GM23338 (cell line): ENCODE measurements around the gene PGLYRP2. TPM values are rescaled to one million over a fixed set of nuclear protein-coding genes. Genes with fewer than 3 reads are reported as not detected.

ENCODE experiments used
- ATAC-seq: fragments of 200-7000 bp; cut with Tn5 transposase; 3 replicates; pipeline ENCODE4 v1.9.1; 2020
- DNase-seq: peaks from one replicate; pipeline ENCODE4 v3.0.0-alpha.2; 2015; ENCODE audit warnings: low spot score
- H2AFZ ChIP-seq: fragments of 200-600 bp; sonication (generic); 2 replicates; pipeline ENCODE4 v1.8.0; 2016; ENCODE audit warnings: antibody characterized with exemption, mild to moderate bottlenecking, moderate library complexity
- H3F3A ChIP-seq: fragments of 200-600 bp; sonication (generic); replicated peaks from 2 replicates; pipeline ENCODE4 v1.8.0; 2017; ENCODE audit warnings: antibody characterized with exemption, mixed run types, low read depth
- H3K27ac ChIP-seq: fragments of 200-600 bp; sonication (generic); 2 replicates; pipeline ENCODE4 v1.6.1; 2016; ENCODE audit warnings: low read depth
- H3K27me3 ChIP-seq: fragments of 200-600 bp; sonication (generic); 2 replicates; pipeline ENCODE4 v1.8.0; 2016; ENCODE audit warnings: mild to moderate bottlenecking, mixed run types, moderate library complexity; ENCODE audit not compliant: insufficient read depth
- H3K36me3 ChIP-seq: fragments of 200-600 bp; sonication (generic); 2 replicates; pipeline ENCODE4 v1.8.0; 2016; ENCODE audit warnings: mild to moderate bottlenecking; ENCODE audit not compliant: insufficient read depth
- H3K4me1 ChIP-seq: fragments of 200-600 bp; sonication (generic); 2 replicates; pipeline ENCODE4 v1.8.0; 2016; ENCODE audit warnings: mild to moderate bottlenecking, moderate library complexity; ENCODE audit not compliant: insufficient read depth
- H3K4me2 ChIP-seq: fragments of 200-600 bp; sonication (generic); 2 replicates; pipeline ENCODE4 v1.7.1; 2017; ENCODE audit warnings: mixed run types
- H3K4me3 ChIP-seq: fragments of 200-600 bp; sonication (generic); 2 replicates; pipeline ENCODE4 v1.6.1; 2016; ENCODE audit warnings: mixed run types
- H3K79me2 ChIP-seq: fragments of 200-600 bp; sonication (generic); replicated peaks from 2 replicates; pipeline ENCODE4 v1.8.0; 2017; ENCODE audit warnings: mild to moderate bottlenecking; ENCODE audit not compliant: insufficient read depth
- H3K9me2 ChIP-seq: fragments of 200-600 bp; sonication (generic); 2 replicates; pipeline ENCODE4 v1.8.0; 2017; ENCODE audit not compliant: insufficient read depth
- H4K20me1 ChIP-seq: fragments of 200-600 bp; sonication (generic); replicated peaks from 2 replicates; pipeline ENCODE4 v1.8.0; 2017; ENCODE audit warnings: mild to moderate bottlenecking; ENCODE audit not compliant: insufficient read depth
- H3K27ac Mint-ChIP-seq: 2 replicates; pipeline ENCODE4 v1.8.0; 2020; ENCODE audit warnings: inconsistent platforms, mild to moderate bottlenecking, moderate library complexity, mixed read lengths
- H3K27me3 Mint-ChIP-seq: 3 replicates; pipeline ENCODE4 v1.8.0; 2022; ENCODE audit warnings: low read depth, mild to moderate bottlenecking, moderate library complexity, mixed read lengths, inconsistent platforms; ENCODE audit not compliant: insufficient read depth, poor library complexity
- H3K36me3 Mint-ChIP-seq: 3 replicates; pipeline ENCODE4 v1.8.0; 2021; ENCODE audit warnings: low read depth, mild to moderate bottlenecking, inconsistent platforms, moderate library complexity, mixed read lengths
- H3K4me1 Mint-ChIP-seq: 3 replicates; pipeline ENCODE4 v1.8.0; 2020; ENCODE audit warnings: mild to moderate bottlenecking, inconsistent platforms, mixed read lengths
- H3K4me3 Mint-ChIP-seq: 3 replicates; pipeline ENCODE4 v1.8.0; 2021; ENCODE audit warnings: moderate library complexity, mild to moderate bottlenecking, inconsistent platforms, mixed read lengths
- H3K9me3 Mint-ChIP-seq: 3 replicates; pipeline ENCODE4 v1.8.0; 2020; ENCODE audit warnings: moderate library complexity, mild to moderate bottlenecking, inconsistent platforms, mixed read lengths
- CREB1 ChIP-seq: fragments of 250-450 bp; sonication (Bioruptor Pico); IDR thresholded peaks from 2 replicates; pipeline ENCODE4 v1.5.0; 2020; ENCODE audit warnings: low read depth, mild to moderate bottlenecking, moderate library complexity
- EZH2 ChIP-seq: fragments of 200-600 bp; sonication (generic); IDR thresholded peaks from one replicate; pipeline ENCODE4 v1.8.0; 2017; ENCODE audit warnings: antibody characterized with exemption, mild to moderate bottlenecking, low read depth; ENCODE audit not compliant: unreplicated experiment
- EZH2phosphoT487 ChIP-seq: fragments of 200-600 bp; sonication (generic); IDR thresholded peaks from one replicate; pipeline ENCODE4 v1.8.1; 2018; ENCODE audit warnings: antibody characterized with exemption; ENCODE audit not compliant: unreplicated experiment
- JUNB ChIP-seq: IDR thresholded peaks from one replicate; pipeline ENCODE4 v1.6.1; 2016; ENCODE audit warnings: antibody characterized with exemption; ENCODE audit not compliant: unreplicated experiment
- NANOG ChIP-seq: IDR thresholded peaks from 2 replicates; pipeline ENCODE4 v1.6.1; 2016; ENCODE audit warnings: antibody characterized with exemption, borderline replicate concordance
- POLR2AphosphoS5 ChIP-seq: IDR thresholded peaks from 2 replicates; pipeline ENCODE4 v1.6.1; 2016; ENCODE audit warnings: antibody characterized with exemption, low read depth
- STAT1 ChIP-seq: IDR thresholded peaks from one replicate; pipeline ENCODE4 v1.6.1; 2016; ENCODE audit warnings: antibody characterized with exemption; ENCODE audit not compliant: unreplicated experiment
- ZNF114 ChIP-seq: fragments of 250-450 bp; sonication (Bioruptor Pico); IDR thresholded peaks from 2 replicates; pipeline ENCODE4 v1.5.0; 2020; ENCODE audit warnings: mild to moderate bottlenecking, moderate library complexity
- ZNF331 ChIP-seq: fragments of 250-450 bp; sonication (Bioruptor Pico); IDR thresholded peaks from 2 replicates; pipeline ENCODE4 v1.5.0; 2020; ENCODE audit warnings: low read depth, mild to moderate bottlenecking, moderate library complexity
- polyA plus RNA-seq: library from polyadenylated mRNA; unstranded; fragments of >200 nt; fragmentation: Nextera tagmentation; extraction: Ambion mirVana; gene quantifications from 2 replicates; pipeline ENCODE4 v1.2.1, GENCODE V29; 2016
- total RNA-seq: library from RNA; depleted of rRNA; stranded (reverse); fragments of >200 nt; shearing (Covaris generic); gene quantifications from 2 replicates; pipeline ENCODE4 v1.2.3, GENCODE V29; 2014
- TF ChIP-seq, protein P1 (sequence below), 2 experiments: fragments of 200-600 bp in 1 of 2; sonication (generic) in 1 of 2; conservative IDR thresholded peaks; 2 replicates each; pipeline versions ENCODE4 v1.5.1 to v1.6.1; 2016 to 2017; ENCODE audit warnings: antibody characterized with exemption in 2 of 2, low read depth in 2 of 2, mild to moderate bottlenecking in 2 of 2, moderate library complexity in 1 of 2
- TF ChIP-seq, protein P2 (sequence below): IDR thresholded peaks from one replicate; pipeline ENCODE4 v1.6.1; 2018; ENCODE audit warnings: antibody characterized with exemption; ENCODE audit not compliant: unreplicated experiment
- TF ChIP-seq, protein P3 (sequence below): IDR thresholded peaks from 2 replicates; pipeline ENCODE4 v1.6.1; 2016; ENCODE audit warnings: antibody characterized with exemption
- TF ChIP-seq, protein P4 (sequence below): fragments of 250-450 bp; sonication (Bioruptor Pico); IDR thresholded peaks from 2 replicates; pipeline ENCODE4 v1.5.0; 2020; ENCODE audit warnings: mild to moderate bottlenecking, moderate library complexity

The PGLYRP2 gene
- total and polyA plus RNA-seq, 2 experiments from 2014 or later: not detected

DNA sequence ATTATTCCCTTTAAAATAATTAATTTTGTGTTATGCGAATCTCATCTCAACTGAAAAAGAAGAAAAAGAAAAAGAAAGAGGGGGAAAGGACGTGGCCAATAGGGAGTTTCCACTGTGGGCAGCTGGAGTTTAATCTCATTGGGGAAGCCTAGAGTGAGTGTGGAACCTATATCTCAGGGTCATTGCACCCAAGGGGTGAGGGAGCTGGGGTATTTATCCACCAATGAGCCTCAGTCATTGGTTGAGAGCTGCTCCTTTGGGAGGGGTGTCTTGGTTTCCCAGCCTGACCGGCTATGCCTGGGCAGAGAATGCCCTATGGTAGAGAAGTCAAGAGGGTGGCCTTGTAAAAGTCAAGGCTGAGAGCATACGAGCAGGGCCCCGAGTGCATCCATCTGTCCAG is 45.5 kb upstream of the PGLYRP2 start:
- DNase-seq: no peak
- H3K36me3 ChIP-seq: no peaks in the 10 kb centered on the region; the same call in 1 of the 2 replicates
- H3K27me3 ChIP-seq: no peaks in the 10 kb centered on the region
- Mint-ChIP-seq H3K4me3 (no peak overlapping the region), H3K9me3 (peaks cover 94% of the 10 kb centered on the region), H3K4me1 (no peaks in the 10 kb centered on the region), H3K36me3 (peaks cover 35% of the 10 kb centered on the region), H3K27ac (no peak overlapping the region), H3K27me3 (peaks cover 2% of the 10 kb centered on the region)
- no peaks in the 10 kb centered on the region for H3F3A ChIP-seq
- no peak for ATAC-seq
- no peak overlapping the region for H3K27ac ChIP-seq
- H4K20me1 ChIP-seq: no peaks in the 10 kb centered on the region
- H3K4me1 ChIP-seq: no peaks in the 10 kb centered on the region
- H3K4me2 ChIP-seq: no peak overlapping the region
- no peak overlapping the region for H2AFZ ChIP-seq
- no peaks in the 10 kb centered on the region for H3K79me2 ChIP-seq
- H3K9me2 ChIP-seq: no peaks in the 10 kb centered on the region
- no peak overlapping the region for H3K4me3 ChIP-seq
- TF ChIP-seq, protein P1, sequence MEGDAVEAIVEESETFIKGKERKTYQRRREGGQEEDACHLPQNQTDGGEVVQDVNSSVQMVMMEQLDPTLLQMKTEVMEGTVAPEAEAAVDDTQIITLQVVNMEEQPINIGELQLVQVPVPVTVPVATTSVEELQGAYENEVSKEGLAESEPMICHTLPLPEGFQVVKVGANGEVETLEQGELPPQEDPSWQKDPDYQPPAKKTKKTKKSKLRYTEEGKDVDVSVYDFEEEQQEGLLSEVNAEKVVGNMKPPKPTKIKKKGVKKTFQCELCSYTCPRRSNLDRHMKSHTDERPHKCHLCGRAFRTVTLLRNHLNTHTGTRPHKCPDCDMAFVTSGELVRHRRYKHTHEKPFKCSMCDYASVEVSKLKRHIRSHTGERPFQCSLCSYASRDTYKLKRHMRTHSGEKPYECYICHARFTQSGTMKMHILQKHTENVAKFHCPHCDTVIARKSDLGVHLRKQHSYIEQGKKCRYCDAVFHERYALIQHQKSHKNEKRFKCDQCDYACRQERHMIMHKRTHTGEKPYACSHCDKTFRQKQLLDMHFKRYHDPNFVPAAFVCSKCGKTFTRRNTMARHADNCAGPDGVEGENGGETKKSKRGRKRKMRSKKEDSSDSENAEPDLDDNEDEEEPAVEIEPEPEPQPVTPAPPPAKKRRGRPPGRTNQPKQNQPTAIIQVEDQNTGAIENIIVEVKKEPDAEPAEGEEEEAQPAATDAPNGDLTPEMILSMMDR (conservative IDR thresholded peaks at IDR 0.05; ENCODE audit: low read depth in 2 of 2): no peak
- TF ChIP-seq, protein P2, sequence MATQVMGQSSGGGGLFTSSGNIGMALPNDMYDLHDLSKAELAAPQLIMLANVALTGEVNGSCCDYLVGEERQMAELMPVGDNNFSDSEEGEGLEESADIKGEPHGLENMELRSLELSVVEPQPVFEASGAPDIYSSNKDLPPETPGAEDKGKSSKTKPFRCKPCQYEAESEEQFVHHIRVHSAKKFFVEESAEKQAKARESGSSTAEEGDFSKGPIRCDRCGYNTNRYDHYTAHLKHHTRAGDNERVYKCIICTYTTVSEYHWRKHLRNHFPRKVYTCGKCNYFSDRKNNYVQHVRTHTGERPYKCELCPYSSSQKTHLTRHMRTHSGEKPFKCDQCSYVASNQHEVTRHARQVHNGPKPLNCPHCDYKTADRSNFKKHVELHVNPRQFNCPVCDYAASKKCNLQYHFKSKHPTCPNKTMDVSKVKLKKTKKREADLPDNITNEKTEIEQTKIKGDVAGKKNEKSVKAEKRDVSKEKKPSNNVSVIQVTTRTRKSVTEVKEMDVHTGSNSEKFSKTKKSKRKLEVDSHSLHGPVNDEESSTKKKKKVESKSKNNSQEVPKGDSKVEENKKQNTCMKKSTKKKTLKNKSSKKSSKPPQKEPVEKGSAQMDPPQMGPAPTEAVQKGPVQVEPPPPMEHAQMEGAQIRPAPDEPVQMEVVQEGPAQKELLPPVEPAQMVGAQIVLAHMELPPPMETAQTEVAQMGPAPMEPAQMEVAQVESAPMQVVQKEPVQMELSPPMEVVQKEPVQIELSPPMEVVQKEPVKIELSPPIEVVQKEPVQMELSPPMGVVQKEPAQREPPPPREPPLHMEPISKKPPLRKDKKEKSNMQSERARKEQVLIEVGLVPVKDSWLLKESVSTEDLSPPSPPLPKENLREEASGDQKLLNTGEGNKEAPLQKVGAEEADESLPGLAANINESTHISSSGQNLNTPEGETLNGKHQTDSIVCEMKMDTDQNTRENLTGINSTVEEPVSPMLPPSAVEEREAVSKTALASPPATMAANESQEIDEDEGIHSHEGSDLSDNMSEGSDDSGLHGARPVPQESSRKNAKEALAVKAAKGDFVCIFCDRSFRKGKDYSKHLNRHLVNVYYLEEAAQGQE: no peak
- TF ChIP-seq JUNB (no peak), STAT1 (no peak), EZH2 (no peak), EZH2phosphoT487 (no peak), ZNF114 (no peak), NANOG (no peak), CREB1 (CRISPR knock-in tag) (no peak), ZNF331 (CRISPR knock-in tag) (no peak), POLR2AphosphoS5 (no peak)
- TF ChIP-seq, protein P3, sequence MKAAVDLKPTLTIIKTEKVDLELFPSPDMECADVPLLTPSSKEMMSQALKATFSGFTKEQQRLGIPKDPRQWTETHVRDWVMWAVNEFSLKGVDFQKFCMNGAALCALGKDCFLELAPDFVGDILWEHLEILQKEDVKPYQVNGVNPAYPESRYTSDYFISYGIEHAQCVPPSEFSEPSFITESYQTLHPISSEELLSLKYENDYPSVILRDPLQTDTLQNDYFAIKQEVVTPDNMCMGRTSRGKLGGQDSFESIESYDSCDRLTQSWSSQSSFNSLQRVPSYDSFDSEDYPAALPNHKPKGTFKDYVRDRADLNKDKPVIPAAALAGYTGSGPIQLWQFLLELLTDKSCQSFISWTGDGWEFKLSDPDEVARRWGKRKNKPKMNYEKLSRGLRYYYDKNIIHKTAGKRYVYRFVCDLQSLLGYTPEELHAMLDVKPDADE: no peak
- TF ChIP-seq, protein P4, sequence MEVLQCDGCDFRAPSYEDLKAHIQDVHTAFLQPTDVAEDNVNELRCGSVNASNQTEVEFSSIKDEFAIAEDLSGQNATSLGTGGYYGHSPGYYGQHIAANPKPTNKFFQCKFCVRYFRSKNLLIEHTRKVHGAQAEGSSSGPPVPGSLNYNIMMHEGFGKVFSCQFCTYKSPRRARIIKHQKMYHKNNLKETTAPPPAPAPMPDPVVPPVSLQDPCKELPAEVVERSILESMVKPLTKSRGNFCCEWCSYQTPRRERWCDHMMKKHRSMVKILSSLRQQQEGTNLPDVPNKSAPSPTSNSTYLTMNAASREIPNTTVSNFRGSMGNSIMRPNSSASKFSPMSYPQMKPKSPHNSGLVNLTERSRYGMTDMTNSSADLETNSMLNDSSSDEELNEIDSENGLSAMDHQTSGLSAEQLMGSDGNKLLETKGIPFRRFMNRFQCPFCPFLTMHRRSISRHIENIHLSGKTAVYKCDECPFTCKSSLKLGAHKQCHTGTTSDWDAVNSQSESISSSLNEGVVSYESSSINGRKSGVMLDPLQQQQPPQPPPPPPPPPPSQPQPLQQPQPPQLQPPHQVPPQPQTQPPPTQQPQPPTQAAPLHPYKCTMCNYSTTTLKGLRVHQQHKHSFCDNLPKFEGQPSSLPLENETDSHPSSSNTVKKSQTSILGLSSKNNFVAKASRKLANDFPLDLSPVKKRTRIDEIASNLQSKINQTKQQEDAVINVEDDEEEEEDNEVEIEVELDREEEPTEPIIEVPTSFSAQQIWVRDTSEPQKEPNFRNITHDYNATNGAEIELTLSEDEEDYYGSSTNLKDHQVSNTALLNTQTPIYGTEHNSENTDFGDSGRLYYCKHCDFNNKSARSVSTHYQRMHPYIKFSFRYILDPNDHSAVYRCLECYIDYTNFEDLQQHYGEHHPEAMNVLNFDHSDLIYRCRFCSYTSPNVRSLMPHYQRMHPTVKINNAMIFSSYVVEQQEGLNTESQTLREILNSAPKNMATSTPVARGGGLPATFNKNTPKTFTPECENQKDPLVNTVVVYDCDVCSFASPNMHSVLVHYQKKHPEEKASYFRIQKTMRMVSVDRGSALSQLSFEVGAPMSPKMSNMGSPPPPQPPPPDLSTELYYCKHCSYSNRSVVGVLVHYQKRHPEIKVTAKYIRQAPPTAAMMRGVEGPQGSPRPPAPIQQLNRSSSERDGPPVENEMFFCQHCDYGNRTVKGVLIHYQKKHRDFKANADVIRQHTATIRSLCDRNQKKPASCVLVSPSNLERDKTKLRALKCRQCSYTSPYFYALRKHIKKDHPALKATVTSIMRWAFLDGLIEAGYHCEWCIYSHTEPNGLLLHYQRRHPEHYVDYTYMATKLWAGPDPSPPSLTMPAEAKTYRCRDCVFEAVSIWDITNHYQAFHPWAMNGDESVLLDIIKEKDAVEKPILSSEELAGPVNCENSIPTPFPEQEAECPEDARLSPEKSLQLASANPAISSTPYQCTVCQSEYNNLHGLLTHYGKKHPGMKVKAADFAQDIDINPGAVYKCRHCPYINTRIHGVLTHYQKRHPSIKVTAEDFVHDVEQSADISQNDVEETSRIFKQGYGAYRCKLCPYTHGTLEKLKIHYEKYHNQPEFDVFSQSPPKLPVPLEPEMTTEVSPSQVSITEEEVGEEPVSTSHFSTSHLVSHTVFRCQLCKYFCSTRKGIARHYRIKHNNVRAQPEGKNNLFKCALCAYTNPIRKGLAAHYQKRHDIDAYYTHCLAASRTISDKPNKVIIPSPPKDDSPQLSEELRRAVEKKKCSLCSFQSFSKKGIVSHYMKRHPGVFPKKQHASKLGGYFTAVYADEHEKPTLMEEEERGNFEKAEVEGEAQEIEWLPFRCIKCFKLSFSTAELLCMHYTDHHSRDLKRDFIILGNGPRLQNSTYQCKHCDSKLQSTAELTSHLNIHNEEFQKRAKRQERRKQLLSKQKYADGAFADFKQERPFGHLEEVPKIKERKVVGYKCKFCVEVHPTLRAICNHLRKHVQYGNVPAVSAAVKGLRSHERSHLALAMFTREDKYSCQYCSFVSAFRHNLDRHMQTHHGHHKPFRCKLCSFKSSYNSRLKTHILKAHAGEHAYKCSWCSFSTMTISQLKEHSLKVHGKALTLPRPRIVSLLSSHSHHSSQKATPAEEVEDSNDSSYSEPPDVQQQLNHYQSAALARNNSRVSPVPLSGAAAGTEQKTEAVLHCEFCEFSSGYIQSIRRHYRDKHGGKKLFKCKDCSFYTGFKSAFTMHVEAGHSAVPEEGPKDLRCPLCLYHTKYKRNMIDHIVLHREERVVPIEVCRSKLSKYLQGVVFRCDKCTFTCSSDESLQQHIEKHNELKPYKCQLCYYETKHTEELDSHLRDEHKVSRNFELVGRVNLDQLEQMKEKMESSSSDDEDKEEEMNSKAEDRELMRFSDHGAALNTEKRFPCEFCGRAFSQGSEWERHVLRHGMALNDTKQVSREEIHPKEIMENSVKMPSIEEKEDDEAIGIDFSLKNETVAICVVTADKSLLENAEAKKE: no peak
